Esophagus squamous epithelium (tissue), 4 donors: ENCODE measurements around the gene OR2H2.

Experiments used
- CTCF ChIP-seq, 6 experiments: fragments of 450-650 bp in 4 of 6; fragments of 200-600 bp in 2 of 6; sonication (generic) in 2 of 6; IDR thresholded peaks; one replicate each; pipeline ENCODE4 v1.5.1; 2016 to 2019; ENCODE audit warnings: antibody characterized with exemption in 6 of 6, mild to moderate bottlenecking in 4 of 6, moderate library complexity in 4 of 6
- POLR2A ChIP-seq, 4 donors: fragments of 450-650 bp; IDR thresholded peaks; one replicate each; pipeline ENCODE4 v1.6.1; 2017; ENCODE audit warnings: antibody characterized with exemption in 4 of 4, mild to moderate bottlenecking in 4 of 4, moderate library complexity in 3 of 4

GRCh38 chr6:29554764-29555163 is 30.2 kb upstream of the OR2H2 start:
- no peak for TF ChIP-seq CTCF (IDR thresholded peaks at IDR 0.05)
- no peak for TF ChIP-seq POLR2A (IDR thresholded peaks at IDR 0.05)
